Inferior parietal cortex (tissue), 1 donor: ENCODE data around the gene OR2T8.

Source experiments
- DNase-seq: peaks from one replicate; pipeline ENCODE4 v3.0.0-alpha.2; 2016; ENCODE audit errors: extremely low spot score

OR2T8 gene, protein sequence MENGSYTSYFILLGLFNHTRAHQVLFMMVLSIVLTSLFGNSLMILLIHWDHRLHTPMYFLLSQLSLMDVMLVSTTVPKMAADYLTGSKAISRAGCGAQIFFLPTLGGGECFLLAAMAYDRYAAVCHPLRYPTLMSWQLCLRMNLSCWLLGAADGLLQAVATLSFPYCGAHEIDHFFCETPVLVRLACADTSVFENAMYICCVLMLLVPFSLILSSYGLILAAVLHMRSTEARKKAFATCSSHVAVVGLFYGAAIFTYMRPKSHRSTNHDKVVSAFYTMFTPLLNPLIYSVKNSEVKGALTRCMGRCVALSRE

DNA sequence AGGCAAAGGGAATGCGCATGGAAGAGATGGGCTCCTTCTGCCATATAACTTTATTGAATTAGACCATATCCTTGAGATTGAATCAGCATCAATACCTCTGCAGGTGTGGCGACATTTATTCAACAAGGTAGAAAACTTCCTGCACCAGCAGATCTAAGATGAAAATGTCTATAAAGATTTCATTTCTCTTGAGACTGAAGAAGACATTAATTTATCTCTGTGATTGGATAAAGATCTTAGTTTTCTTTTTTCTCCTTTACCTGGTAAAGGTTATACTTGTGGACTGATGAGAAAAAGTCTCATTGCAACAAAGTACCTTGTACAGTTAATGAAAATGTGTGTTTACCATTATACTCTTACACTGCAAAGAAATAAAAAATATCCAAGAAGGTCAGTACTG is at the start of gene OR2T8:
TSS of gene OR2T8 (plus strand) at position 301 of the 400 bp plus-strand sequence. CDS start 766 bp downstream, outside the sequence.
- no peak for DNase-seq

DNA sequence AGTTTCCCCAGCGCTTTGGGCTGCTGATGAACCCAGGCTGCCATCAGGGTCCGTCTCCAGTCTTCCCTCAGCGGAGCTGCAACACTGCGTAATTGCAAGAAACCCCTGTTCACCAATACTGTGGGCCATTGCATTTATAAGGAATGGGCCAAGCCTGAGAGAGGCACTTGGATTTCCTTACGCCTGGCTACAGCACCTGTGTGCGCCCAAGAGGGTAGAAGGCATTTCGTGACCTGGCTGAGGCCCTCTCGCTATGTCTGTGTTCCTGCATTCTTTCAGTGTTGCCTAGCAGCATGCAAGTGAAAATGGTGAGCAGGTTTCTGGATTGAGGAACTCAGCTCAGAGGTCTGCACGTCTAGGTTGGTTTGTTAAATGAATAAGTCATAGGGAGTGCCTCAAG is 36.7 kb upstream of the OR2T8 start:
- DNase-seq, result no peak

DNA sequence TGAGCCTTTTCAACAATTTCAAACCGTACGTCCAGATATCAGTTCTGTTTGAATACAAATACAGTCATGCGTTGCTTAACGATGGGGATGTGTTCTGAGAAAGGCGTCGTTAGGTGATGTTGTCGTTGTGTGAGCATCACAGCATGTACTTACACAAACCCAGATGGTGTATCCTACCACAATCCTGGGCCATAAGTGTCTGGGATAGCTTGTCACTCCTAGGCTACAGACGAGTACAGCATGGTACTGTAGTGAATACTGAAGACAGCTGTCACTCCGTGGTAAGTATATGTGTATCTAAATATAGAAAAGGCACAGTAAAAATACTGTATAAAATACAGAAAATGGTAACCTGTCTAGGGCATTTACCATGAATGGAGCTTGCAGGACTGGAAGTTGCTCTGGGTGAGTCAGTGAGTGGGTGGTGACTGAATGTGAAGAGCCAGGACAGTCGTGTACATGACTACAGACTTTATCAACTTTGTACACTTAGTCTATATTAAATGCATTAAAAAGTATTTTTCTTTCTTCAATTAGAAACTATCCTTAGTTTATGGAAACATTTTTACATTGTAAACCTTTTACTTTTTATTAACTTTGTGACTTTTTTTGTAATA is 35.1 kb upstream of the OR2T8 start:
- DNase-seq, result no peak

DNA sequence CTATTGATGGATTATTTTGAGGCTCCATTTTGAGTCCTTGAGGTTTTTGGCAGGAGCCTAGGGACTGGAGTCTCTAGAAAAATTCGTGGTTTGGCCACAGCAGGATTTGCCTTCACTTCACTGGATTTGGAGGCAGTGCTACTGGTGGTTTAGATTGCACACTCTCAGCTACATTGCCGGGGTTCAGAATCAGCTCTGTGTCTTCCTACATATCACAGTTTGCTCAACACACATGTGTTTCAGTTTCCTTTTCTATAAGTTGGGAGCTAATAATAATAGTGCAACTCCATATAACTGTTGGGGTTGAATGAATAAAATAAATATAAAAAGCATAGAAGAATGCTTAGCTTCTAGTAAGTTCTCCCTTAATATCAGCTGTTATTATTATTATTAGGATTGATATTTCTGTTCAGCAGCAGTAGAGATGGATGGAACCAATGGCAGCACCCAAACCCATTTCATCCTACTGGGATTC is 24.9 kb upstream of the OR2T8 start, which contains the start of gene OR2W3:
TSS of gene OR2W3 (plus strand) at position 425 of the 475 bp plus-strand sequence. CDS start at position 425, 0 bp downstream.
- no peak for DNase-seq

DNA sequence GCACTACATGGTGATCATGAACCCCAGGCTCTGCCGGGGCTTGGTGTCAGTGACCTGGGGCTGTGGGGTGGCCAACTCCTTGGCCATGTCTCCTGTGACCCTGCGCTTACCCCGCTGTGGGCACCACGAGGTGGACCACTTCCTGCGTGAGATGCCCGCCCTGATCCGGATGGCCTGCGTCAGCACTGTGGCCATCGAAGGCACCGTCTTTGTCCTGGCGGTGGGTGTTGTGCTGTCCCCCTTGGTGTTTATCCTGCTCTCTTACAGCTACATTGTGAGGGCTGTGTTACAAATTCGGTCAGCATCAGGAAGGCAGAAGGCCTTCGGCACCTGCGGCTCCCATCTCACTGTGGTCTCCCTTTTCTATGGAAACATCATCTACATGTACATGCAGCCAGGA is 24.1 kb upstream of the OR2T8 start:
- no peak for DNase-seq

DNA sequence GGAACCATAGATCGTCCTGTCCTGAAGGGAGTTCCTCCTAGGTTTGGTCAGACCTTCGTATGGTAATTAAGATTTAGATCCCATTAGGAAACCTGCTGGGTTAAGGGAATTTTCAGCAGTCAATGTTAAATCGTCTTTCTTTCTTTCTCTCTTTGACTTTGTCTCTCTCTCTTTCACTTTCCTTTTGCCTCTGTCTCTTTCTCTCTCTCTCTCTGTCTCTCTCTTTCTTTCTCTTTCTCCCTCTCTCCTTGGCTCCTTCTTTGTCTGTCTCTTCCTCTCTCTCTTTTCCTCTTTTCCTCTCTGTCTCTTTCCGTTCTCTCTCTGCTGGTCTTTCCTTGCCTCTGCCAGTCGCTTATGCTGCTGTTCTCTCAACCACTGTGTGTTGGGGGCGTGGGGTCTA is 15.9 kb upstream of the OR2T8 start:
- DNase-seq, result no peak

DNA sequence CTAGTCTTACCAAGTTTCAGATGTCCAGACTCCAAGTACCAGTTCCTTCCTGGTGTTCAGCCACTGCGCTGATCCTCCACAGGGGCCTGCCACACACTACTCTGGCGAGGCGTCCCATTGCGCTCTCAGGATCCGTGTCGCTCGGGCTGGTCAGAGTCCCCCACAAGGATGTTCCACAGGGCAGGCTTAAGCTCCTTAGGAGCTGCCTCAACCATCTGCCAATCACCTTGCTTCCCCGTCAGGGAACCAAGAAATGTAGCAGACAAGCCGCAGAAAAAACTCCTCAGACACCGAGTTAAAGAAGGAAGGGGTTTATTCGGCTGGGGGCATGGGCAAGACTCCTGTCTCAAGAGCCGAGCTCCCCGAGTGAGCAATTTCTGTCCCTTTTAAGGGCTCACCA is 14.9 kb upstream of the OR2T8 start:
- DNase-seq, result no peak

DNA sequence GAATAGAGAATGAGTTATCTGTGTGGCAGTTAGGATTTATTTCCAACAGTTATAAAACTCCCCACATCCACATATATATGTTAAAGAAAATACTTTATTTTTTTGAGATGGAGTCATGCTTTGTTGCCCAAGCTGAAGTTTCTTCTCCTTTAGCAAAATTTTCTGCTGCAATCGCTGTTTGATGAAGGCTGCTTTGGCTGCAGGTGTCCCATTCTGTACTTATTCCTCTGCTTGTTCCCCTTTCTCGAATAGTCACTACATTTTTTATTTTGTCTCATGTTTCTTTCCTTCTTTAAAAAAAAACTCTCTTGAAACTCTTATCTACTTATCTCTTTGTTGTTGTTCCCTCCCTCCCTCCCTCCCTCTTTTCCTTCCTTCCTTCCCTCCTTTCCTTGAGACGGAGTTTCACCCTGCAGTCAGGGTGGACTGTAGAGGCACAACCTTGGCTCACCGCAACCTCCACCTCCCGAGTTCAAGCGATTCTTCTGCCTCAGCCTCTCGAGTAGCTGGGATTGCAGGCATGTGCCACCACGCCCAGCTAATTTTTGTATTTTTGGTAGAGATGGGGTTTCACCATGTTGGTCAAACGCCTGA is 14.0 kb upstream of the OR2T8 start:
- no peak for DNase-seq

DNA sequence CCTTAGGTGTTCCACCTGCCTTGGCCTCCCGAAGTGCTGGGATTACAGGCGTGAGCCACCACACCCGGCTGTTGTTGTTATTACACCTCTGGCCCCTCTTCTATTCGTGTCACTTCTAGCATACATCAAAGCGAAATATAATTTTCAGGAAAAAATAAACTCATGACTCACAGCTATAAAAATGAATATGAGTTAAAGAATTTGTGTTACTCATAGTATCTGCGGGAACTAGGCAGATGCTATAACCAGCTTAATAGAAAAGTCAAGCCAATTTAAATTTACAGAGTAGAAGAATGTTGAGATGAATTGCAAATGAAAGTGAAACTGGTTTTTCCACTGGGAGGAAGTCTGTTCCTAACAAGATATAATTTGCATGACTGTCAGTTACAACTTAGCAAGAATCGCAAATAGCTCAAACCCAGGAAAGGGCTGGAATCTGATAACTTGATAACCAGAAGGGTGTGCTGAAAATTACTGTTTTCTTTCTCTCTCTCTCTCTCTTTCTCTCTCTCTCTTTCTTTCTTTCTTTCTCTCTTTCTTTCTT is 13.5 kb upstream of the OR2T8 start:
- DNase-seq, result peak; percentile 20

DNA sequence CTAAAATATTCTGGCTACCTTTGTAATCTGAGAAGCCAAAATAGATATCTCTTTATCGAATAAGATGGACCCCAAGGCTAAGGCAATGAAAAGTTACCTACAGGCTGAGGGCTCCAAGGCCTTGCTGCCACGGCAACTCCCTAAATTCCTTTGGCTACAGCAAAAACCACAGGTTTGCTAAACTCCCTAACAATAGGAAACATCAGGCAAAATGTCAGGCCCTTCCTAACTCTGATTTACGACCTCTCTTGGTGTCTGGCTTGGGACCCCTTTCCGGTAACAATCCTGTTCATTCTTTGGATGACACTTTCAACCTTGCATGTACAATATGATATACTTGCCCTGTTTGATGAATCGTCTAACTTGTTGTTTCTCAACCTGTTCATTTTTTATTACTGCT is 11.3 kb upstream of the OR2T8 start:
- DNase-seq, result no peak

DNA sequence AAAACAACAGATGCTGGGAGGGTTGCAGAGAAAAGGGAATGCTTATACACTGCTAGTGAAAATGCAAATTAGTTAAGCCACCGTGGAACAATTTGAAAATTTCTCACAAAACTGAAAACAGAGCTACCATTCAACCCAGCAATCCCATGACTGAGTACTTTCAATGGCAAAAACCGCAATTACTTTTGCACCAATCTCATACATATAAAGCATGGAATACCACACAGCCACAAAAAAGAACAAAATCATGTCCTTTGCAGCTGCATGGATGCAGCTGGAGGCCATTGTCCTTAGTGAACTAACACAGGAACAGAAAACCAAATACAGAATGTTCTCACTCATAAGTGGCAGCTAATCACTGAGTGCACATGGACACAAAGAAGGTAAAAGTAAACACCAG is 6.3 kb upstream of the OR2T8 start:
- no peak for DNase-seq

DNA sequence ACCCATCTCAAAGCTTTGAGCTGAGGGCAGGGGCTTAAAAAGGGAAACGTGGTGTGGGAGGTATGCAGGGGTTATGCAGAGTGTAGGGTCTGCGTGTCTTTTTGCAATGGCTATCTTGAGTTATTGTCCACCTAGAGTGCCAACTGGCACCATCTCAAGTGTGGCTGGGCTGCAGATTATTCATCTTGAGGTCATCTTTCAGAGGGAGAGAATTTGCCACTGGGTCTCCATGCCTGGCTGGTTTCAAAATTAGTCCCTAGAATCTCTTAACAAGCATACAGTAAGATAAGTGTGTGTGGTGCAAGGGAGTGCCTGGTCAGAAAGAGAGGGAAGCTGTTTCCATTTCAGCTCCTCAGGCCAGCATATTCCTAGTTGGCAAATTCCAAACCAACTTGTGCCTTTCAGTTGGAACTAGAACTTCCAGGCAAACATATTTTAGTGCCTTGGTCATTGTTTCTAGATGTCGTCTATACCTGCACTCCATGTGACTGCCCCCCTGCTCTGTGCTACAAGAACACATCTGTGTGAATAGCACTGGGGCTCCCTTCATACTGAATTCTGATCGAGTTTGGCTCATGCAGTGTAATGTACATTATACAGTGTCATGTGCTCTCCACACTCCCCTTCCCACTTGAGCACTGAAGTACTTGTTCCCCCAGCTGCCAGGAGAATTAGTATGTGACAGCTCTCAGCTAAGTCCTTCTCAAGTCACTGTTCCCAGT is 5.0 kb upstream of the OR2T8 start:
- no peak for DNase-seq

DNA sequence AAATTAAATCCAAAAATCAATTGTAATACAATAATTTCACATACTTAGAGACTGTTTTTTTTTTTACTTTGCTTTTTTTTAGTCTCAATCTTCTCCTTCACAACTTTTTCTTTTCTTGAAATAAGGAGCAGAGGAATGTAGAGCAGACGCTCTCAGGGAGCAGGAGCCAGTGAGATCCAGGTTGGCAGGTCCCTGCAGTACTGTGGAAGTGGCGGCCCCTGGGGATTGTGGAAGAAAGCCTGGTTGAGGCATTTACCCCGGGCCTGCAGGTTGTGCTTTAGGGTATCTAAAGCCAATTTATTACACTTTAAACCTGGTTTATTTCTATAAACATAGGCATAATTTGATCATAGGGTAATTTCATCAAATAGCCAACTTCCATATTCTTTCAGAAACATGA is 3.9 kb downstream of the OR2T8 start:
- no peak for DNase-seq

DNA sequence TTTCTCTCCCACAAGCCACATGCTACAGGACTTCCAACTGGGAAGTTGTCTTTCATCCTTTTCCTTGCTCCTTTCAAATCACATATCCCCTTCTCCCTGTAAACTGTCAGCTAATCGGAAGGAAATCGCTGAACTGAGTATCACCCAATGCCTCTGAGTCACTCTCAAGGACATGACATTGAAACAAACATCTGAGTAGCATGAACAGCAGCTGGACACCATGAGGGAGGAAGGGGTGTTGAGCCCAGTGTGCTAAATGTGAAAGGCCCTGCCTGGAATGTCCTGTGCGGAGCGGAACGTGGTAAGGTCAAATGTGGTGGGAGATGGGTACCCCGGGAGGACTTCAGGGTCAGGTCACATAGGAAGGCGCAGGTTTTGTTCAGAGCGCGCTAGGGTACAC is 4.8 kb downstream of the OR2T8 start, which contains the start of gene OR2AJ1:
TSS of gene OR2AJ1 (plus strand) at position 22 of the 400 bp plus-strand sequence. CDS start 8,880 bp downstream, outside the sequence.
- DNase-seq, result no peak

DNA sequence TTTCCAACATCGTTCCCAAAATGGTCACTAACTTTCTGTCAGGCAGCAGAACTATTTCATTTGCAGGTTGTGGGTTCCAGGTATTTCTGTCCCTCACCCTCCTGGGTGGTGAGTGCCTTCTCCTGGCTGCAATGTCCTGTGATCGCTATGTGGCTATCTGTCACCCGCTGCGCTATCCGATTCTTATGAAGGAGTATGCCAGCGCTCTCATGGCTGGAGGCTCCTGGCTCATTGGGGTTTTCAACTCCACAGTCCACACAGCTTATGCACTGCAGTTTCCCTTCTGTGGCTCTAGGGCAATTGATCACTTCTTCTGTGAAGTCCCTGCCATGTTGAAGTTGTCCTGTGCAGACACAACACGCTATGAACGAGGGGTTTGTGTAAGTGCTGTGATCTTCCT is 13.9 kb downstream of the OR2T8 start:
- no peak for DNase-seq

DNA sequence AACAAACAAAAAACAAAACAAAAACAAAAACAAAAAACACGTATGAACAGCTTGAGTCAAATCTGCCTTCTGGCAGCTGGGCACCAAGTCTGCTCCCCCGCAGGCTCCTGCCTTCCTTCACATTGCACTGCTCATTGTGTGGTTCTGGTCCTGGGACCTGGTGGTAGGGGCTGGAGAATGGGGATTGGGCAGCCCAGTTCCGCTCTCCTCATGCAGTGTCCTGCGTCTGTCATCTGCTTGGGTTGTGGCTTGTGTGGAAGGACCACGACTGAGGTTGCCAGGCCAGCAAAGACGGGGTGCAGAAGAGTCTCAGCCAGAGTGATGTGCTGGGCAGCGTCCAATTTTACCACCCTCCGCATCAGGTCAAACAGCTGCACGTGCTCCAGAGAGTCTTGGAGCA is 15.7 kb downstream of the OR2T8 start:
- no peak for DNase-seq

DNA sequence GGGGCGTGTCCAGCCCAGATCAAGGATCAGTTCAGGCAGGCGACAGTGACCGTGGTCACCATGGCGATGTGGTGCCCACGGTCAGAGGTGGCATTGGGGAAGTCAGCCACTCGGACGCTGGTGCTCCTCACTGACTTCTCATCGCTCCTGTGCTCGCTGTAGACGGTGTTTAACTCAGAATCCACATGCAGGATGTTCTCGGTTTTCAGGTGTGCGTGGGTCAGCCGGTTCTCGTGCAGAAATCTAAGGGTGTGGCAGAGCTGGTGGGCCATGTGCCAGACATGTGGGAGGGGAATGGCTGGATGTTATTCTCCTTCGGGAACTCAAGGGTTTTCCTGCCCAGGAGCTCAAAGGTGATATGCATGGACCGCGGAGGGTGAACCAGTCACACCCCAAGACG is 16.4 kb downstream of the OR2T8 start:
- DNase-seq, result no peak

DNA sequence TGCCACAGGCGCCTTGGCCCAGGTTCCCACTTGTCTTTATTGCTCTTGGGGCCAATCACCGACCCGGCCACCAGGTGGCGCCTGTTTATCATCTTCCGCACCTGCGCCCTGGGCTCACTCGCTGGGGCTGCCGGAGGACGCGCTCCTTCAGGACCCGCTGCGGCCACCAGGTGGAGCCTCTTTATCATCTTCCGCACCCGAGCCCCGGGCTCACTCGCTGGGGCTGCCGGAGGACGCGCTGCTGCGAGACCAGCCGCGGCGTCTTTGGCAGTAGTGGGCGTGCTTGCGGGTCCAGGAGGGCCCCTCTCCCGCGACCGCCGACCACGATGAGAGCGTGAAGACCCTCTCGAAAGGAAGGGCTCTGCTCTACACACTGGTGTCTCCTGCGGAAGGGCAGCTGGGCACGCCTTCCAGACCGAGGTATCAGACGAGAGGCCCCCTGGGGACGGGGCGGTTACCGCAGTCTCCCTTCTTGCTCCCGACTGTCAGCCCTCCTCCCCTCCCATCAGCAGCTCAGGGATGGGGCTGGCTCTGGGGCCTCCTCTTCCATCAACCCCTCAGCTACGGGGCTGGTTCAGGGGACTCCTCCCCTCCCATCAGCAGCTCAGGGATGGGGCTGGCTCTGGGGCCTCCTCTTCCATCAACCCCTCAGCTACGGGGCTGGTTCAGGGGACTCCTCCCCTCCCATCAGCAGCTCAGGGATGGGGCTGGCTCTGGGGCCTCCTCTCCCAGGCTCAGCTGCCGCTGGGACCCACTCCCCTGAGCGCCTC is 17.1 kb downstream of the OR2T8 start:
- DNase-seq, result peak; percentile 62

DNA sequence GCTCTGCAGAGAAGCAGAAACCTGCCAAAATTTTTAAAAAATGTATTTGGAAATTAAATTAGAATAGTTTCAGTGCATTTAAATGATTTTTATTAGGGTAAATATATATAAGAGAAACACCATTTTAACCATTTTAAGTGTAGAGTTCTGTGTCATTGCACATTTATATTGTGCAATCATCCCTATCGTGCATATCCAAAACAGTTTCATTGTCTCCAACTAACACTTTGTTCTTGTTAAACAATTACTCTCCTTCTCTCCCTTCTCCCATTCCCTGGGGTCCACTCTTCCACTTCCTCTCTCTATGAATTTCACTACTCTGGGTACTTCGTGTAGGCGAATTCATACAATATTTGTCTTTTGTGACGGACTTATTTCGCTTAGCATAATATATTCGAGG is 22.6 kb downstream of the OR2T8 start:
- no peak for DNase-seq

DNA sequence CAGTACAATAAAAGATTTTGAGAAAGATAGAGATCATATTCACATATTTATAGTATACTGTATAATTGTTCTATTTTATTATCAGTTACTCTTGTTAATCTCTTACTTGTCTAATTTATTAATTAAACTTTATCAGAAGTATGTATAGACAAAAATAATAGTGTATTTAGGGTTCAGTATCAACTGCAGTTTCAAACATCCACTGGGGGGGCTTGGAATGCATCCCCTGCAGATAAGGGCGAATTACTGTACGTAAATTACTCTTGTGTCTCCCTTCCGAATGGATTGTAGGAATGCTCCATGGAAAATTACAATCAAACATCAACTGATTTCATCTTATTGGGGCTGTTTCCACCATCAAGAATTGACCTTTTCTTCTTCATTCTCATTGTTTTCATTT is 28.5 kb downstream of the OR2T8 start, which contains the start of gene OR2L8:
TSS of gene OR2L8 (plus strand) at position 301 of the 400 bp plus-strand sequence. CDS start at position 301, 0 bp downstream.
- no peak for DNase-seq

DNA sequence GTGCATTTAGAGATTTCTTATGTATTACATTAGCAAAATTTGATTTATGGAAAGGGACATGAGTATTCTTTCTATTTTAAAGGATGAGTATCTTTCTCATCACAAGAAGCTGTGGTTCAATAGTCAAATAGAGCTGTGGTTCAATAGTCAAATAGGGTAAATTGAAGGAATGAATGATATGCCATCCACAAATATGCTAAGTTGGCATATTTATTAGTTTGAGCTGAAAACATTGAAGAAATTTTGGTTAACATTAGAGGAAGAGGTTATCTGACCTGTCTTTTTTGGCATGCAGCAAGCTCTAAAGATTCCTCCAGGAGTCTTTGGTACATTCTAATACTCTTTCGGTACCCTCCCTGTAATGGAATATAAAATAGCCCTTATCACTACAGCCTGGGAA is 33.4 kb downstream of the OR2T8 start:
- no peak for DNase-seq
